Stimulated activated effector memory CD8-positive, alpha-beta T cell treated with anti-CD3 and anti-CD28 coated beads, Interleukin-12 subunit alpha, Interleukin-12 subunit beta, amount 100 ng/mL, for 72 hours (primary cell): ENCODE measurements around the gene IMMP2L.

Experiments used
- ATAC-seq: fragments of 150-1000 bp; cut with Tn5 transposase; 2 replicates; pipeline ENCODE4 v1.10.0; 2021
- DNase-seq, 2 donors: peaks; one replicate each; pipeline ENCODE4 v3.0.0; 2021 to 2022; ENCODE audit warnings: low spot score in 2 of 2
- H3K27ac Mint-ChIP-seq: one replicate; pipeline ENCODE4 v1.8.0; 2022; ENCODE audit warnings: mild to moderate bottlenecking, mixed read lengths
- H3K36me3 Mint-ChIP-seq: one replicate; pipeline ENCODE4 v1.8.0; 2022; ENCODE audit warnings: mild to moderate bottlenecking, mixed read lengths
- H3K4me1 Mint-ChIP-seq: one replicate; pipeline ENCODE4 v1.8.0; 2022; ENCODE audit warnings: mixed read lengths
- H3K4me3 Mint-ChIP-seq: one replicate; pipeline ENCODE4 v1.8.0; 2022; ENCODE audit warnings: mild to moderate bottlenecking, mixed read lengths
- H3K9me3 Mint-ChIP-seq: one replicate; pipeline ENCODE4 v1.8.0; 2022; ENCODE audit warnings: mixed read lengths

Gene IMMP2L

DNA sequence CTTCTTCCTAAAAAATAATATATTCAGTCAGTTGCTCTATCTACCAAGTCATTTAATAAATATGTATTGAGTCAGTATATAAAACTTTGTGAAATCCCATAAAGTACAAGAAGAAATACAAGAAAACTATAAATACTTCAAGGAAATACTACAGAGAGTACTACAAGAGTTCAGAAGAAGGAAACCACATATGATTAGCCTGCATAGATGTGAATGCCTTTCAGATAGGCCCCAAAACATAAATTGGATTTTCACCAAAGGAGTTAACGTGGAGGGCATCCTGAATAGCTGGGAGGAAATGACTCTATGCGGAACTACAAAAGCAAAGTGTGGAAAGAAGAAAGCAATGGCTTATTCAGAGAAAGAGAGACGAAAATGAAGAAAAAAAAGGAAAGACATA lies 351.3 kb downstream of the IMMP2L start:
- no peak overlapping the region for H3K27ac Mint-ChIP-seq
- DNase-seq (no peak), ATAC-seq (no peak)
- H3K36me3 Mint-ChIP-seq, result no peaks in the 10 kb centered on the region
- peaks cover 5% of the 10 kb centered on the region for H3K4me1 Mint-ChIP-seq
- H3K4me3 Mint-ChIP-seq, result no peak overlapping the region
- no peaks in the 10 kb centered on the region for H3K9me3 Mint-ChIP-seq

DNA sequence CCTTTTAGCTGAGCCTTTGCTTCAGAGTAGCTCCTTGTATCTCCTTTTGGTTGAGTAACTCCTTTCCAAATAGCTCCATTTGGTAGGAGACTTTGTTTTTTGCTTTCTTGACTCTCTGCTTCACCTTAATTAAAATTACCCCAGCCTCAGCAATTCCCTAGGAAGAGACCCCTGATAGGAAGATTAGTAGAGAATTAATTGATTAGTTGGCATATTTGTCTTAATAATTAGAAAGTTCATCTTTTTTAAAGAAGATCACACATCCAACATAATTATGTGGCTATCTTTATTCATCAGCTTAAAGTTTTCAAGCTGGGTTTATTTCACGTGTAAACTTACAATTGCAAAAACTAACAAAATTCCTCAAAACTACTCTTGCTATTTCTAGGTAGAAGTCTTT lies 352.2 kb downstream of the IMMP2L start:
- Mint-ChIP-seq H3K36me3 (no peaks in the 10 kb centered on the region), H3K27ac (no peak overlapping the region), H3K4me3 (no peak overlapping the region), H3K9me3 (no peaks in the 10 kb centered on the region), H3K4me1 (peaks cover 3% of the 10 kb centered on the region)
- DNase-seq (no peak), ATAC-seq (no peak)

DNA sequence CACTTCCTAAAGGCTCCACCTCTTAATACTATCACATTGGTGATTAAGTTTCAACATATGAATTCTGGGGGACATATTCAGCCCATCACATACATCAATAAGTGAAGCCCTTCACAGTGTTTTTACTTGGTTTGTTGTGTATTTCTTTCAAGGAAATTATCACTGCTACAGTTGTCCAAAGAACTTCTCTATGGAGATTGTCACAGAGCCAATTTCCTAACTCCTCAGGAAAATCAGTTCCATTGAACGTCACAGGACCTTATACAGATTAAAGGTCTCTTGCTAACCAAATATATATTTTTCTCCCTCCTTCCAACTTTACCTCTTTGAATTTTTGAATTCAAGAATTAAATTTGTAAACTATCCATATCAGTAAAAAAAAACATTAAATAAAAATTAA lies 357.0 kb downstream of the IMMP2L start:
- Mint-ChIP-seq H3K36me3 (no peaks in the 10 kb centered on the region), H3K4me1 (no peaks in the 10 kb centered on the region), H3K4me3 (no peak overlapping the region), H3K27ac (no peak overlapping the region), H3K9me3 (no peaks in the 10 kb centered on the region)
- ATAC-seq (no peak), DNase-seq (no peak)

DNA sequence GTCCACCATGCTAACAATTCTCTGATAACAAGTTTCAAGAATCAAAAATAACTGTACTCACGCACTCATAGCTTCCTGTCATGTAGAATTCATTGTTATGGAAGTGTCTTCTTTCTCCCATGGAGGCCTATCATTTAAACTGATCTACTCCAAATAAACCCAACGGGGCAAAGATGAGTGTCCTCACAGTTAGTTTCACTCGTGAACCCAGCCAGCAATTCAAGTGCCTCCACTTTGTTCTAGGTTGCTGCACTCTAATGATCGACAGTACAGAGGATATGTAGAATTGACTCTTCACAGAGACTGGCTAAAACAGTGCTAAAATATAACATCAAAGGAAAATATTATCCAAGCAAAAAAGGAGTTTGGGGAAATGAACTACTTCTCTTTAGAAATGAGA lies 360.0 kb downstream of the IMMP2L start:
- H3K9me3 Mint-ChIP-seq, result no peaks in the 10 kb centered on the region
- peaks cover 8% of the 10 kb centered on the region for H3K4me1 Mint-ChIP-seq
- DNase-seq (no peak), ATAC-seq (no peak)
- H3K4me3 Mint-ChIP-seq, result no peak overlapping the region
- H3K36me3 Mint-ChIP-seq, result no peaks in the 10 kb centered on the region
- no peak overlapping the region for H3K27ac Mint-ChIP-seq

DNA sequence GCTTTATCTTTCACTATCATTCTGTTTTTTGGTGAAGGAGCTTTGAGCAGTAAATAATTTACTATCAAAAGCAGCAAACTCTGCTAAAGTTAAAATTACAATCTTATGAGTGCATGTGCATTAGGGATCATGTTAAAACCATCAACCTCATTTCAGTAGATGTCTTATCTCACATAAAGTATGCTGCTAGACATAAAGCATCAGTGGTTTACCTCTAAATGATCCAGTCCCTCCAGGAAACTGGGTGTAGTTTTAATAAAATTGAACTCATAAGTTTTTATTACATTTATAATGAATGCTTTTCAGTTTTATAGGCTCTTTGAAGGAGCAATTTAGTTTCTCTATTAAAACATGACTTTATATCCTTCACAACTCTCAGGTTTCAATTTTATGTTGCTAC lies 362.6 kb downstream of the IMMP2L start:
- Mint-ChIP-seq H3K4me3 (no peak overlapping the region), H3K4me1 (peaks cover 8% of the 10 kb centered on the region), H3K9me3 (no peaks in the 10 kb centered on the region), H3K36me3 (no peaks in the 10 kb centered on the region), H3K27ac (no peak overlapping the region)
- ATAC-seq, result no peak
- no peak for DNase-seq

DNA sequence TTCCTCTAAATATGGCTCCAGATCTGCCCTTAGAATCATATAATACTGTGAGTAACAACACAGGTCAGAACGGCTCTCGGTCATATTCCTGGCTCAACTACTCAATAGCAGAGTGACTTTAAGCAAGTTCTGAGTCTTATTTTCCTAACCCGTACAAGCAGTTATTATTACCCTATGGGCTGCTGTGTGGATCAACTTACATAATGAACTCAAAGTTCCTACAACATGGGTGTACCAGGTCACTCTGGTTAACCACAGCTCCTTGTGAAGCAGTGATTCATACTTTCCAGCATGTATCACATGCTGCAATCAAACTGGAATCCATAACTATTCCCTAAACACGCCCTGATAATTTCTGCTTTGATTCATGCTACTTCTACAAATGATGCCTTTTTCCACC lies 364.0 kb downstream of the IMMP2L start:
- H3K27ac Mint-ChIP-seq, result no peak overlapping the region
- no peaks in the 10 kb centered on the region for H3K9me3 Mint-ChIP-seq
- DNase-seq (no peak), ATAC-seq (peak; percentile 90)
- peaks cover 8% of the 10 kb centered on the region for H3K4me1 Mint-ChIP-seq
- H3K4me3 Mint-ChIP-seq, result no peak overlapping the region
- H3K36me3 Mint-ChIP-seq, result no peaks in the 10 kb centered on the region

DNA sequence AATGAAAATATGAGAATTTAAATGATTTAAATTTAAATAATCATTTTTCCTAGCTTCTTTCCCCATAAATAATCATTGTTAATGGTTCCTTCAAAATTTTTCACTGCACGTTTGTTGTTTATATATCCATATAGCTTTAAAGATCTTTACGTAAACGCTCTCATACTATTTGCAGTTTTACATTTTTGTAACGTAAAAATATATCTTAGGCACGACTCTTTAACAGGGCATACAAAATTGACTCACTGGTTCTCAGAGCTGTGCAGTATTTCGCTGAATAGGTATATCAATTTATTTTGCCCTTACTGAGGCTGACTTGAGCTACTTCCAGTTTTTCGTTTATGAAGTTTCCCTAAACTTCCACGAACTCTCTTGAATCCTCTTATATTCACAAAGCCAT lies 365.6 kb downstream of the IMMP2L start:
- Mint-ChIP-seq H3K9me3 (no peaks in the 10 kb centered on the region), H3K4me3 (no peak overlapping the region), H3K4me1 (peaks cover 8% of the 10 kb centered on the region), H3K27ac (no peak overlapping the region), H3K36me3 (no peaks in the 10 kb centered on the region)
- no peak for DNase-seq
- ATAC-seq, result no peak

- Mint-ChIP-seq H3K36me3 (no peaks in the 10 kb centered on the region), H3K9me3 (no peaks in the 10 kb centered on the region)
- ATAC-seq, result no peak
Observed at GRCh38 chr7:111192614-111193413, 369.5 kb downstream of the IMMP2L start.

DNA sequence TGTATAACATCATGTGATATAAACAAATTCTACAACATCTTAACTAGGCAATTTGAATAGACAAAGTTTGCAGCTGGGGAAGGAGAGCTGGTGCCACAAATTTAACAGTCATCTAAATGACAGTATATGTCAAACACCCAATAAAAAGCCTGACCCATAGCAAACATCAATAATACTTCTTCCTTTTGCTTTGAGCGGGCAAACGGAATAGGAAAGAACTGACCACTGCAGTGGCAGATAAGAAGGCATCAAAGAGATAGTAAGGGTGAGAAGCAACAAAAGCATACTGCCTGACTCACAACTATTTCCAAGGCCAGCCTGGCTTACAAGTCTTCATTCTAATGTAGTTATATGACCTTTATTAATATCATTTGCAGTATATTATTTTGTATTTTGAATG lies 371.5 kb downstream of the IMMP2L start:
- no peaks in the 10 kb centered on the region for H3K36me3 Mint-ChIP-seq
- no peak overlapping the region for H3K4me3 Mint-ChIP-seq
- ATAC-seq (no peak), DNase-seq (no peak)
- no peaks in the 10 kb centered on the region for H3K9me3 Mint-ChIP-seq
- H3K27ac Mint-ChIP-seq, result no peak overlapping the region
- H3K4me1 Mint-ChIP-seq, result no peaks in the 10 kb centered on the region

More at GRCh38 chr7:111192614-111193413, 369.5 kb downstream of the IMMP2L start:
- no peak overlapping the region for H3K27ac Mint-ChIP-seq
- no peak overlapping the region for H3K4me3 Mint-ChIP-seq
- DNase-seq, result no peak
- H3K4me1 Mint-ChIP-seq, result no peaks in the 10 kb centered on the region

DNA sequence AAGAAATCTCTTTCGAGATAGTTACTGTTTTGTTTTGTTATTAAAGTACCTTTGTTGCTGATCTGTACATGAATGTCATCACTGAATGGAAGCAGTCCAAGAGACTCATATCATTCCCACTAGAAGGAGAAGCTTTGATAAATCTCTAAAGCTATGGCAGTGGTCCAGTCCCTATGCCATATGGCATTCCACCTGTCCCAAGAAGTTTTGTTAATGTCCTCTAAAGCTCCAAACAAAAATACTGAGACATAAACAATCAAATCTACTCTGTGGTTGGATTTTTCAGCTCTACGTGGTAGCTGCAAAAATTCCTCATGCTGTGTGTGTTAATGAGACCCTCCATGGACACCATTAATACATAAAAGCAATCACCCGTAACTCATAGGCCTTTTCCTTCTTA lies 377.3 kb downstream of the IMMP2L start:
- DNase-seq, result no peak
- Mint-ChIP-seq H3K36me3 (no peaks in the 10 kb centered on the region), H3K4me1 (no peaks in the 10 kb centered on the region)

GRCh38 chr7:111183321-111183720 lies 379.0 kb downstream of the IMMP2L start:
- H3K9me3 Mint-ChIP-seq, result no peaks in the 10 kb centered on the region
- ATAC-seq, result no peak
- H3K27ac Mint-ChIP-seq, result no peak overlapping the region
- no peaks in the 10 kb centered on the region for H3K4me1 Mint-ChIP-seq
- H3K36me3 Mint-ChIP-seq, result no peaks in the 10 kb centered on the region
- no peak overlapping the region for H3K4me3 Mint-ChIP-seq
- no peak for DNase-seq

More for the DNA sequence above, 377.3 kb downstream of the IMMP2L start:
- no peak for ATAC-seq
- H3K9me3 Mint-ChIP-seq, result no peaks in the 10 kb centered on the region
- H3K27ac Mint-ChIP-seq, result no peak overlapping the region
- H3K4me3 Mint-ChIP-seq, result no peak overlapping the region

- no peak for DNase-seq
- Mint-ChIP-seq H3K27ac (no peak overlapping the region), H3K4me1 (no peaks in the 10 kb centered on the region), H3K36me3 (no peaks in the 10 kb centered on the region), H3K9me3 (no peaks in the 10 kb centered on the region), H3K4me3 (no peak overlapping the region)
- peak; percentile 98 for ATAC-seq
Observed at GRCh38 chr7:111180338-111180737, 382.0 kb downstream of the IMMP2L start.

DNA sequence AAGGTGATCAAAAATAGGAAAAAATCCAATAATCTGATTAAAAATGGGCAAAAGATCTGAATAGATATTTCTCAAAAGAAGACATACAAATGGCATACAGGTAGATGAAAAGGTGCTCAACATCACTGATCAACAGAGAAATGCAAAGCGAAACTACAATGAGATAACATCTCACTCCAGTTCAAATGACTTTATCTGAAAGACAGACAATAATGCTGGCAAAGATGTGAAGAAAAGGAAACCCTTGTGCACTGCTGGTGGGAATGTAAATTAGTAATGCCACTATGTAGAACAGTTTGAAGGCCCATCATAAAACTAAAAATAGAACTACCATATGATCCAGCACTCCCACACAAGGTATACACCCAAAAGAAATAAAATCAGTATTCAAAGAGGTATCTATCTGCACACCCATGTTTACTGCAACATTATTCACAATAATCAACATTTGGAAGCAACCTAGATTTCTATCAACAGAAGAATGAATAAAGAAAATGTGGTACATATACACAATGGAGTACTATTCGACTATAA lies 386.3 kb downstream of the IMMP2L start:
- Mint-ChIP-seq H3K4me1 (no peaks in the 10 kb centered on the region), H3K27ac (no peak overlapping the region), H3K9me3 (no peaks in the 10 kb centered on the region), H3K4me3 (no peak overlapping the region), H3K36me3 (no peaks in the 10 kb centered on the region)
- ATAC-seq (no peak), DNase-seq (no peak)

- no peak for ATAC-seq
- Mint-ChIP-seq H3K9me3 (no peaks in the 10 kb centered on the region), H3K27ac (no peak overlapping the region), H3K4me3 (no peak overlapping the region), H3K4me1 (no peaks in the 10 kb centered on the region), H3K36me3 (no peaks in the 10 kb centered on the region)
- DNase-seq, result no peak
Observed at GRCh38 chr7:111174510-111174909, 387.8 kb downstream of the IMMP2L start.

GRCh38 chr7:111173990-111174389 lies 388.3 kb downstream of the IMMP2L start:
- ATAC-seq, result no peak
- Mint-ChIP-seq H3K4me3 (no peak overlapping the region), H3K27ac (no peak overlapping the region), H3K4me1 (no peaks in the 10 kb centered on the region), H3K36me3 (no peaks in the 10 kb centered on the region), H3K9me3 (no peaks in the 10 kb centered on the region)
- no peak for DNase-seq

DNA sequence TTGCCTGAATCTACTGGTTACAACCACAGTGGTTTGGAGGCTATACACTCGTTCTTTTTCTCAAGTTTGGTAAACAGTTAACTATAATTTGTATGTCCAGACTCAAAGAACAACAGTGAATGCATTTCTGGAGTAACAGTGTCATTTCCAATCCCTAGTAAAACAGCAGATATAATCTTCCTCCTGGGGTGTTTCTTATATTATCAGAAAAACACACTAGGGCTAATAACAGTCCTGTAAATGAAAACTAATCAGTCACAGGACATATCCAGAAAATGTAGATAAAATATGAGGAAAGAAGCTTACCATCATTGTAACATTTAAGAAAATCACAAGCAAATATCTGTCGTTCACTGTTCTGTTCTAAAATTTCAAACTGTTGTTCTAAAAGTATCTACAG lies 388.8 kb downstream of the IMMP2L start:
- no peak overlapping the region for H3K27ac Mint-ChIP-seq

More for the DNA sequence above, 388.8 kb downstream of the IMMP2L start:
- DNase-seq, result no peak
- no peaks in the 10 kb centered on the region for H3K36me3 Mint-ChIP-seq
- ATAC-seq, result no peak
- no peak overlapping the region for H3K4me3 Mint-ChIP-seq
- no peaks in the 10 kb centered on the region for H3K9me3 Mint-ChIP-seq
- H3K4me1 Mint-ChIP-seq, result no peaks in the 10 kb centered on the region
